OCI-LY3 (cell line): ENCODE data around the gene BTAF1.

ENCODE experiments used
- CTCF ChIP-seq: fragments of 200-600, 300-600 bp; sonication (generic); IDR thresholded peaks from 2 replicates; pipeline ENCODE4 v1.5.1; 2014; ENCODE audit warnings: antibody characterized with exemption, low read length, low read depth
- EZH2phosphoT487 ChIP-seq: fragments of 200-600 bp; shearing (Covaris generic); IDR thresholded peaks from 2 replicates; pipeline ENCODE4 v1.6.1; 2018; ENCODE audit warnings: antibody characterized with exemption, mixed run types, low read depth

GRCh38 chr10:92075829-92076228 lies 152.3 kb downstream of the BTAF1 start:
- no peak for TF ChIP-seq CTCF
- TF ChIP-seq EZH2phosphoT487, result no peak
